ENCODE measurements around the gene C1QBP. TPM values are rescaled to one million over a fixed set of nuclear protein-coding genes. Genes with fewer than 3 reads are reported as not detected.

The C1QBP gene
- 548 to 597 TPM (median 578 TPM) in 5 replicates for total RNA-seq (2022; extraction: Qiagen RNA extraction; ENCODE audit: low read depth)

GRCh38 chr17:5438716-5439445 lies at the start of gene C1QBP:
TSS of gene C1QBP (minus strand) at chr17:5439155. CDS start at chr17:5439073, 82 bp downstream.

GRCh38 chr17:5486206-5487124 lies 47.5 kb upstream of the C1QBP start, which contains the start of gene MIS12:
TSS of gene MIS12 (plus strand) at chr17:5486566. CDS start at chr17:5488863, 2,297 bp downstream.

GRCh38 chr17:5485270-5486205 lies 46.6 kb upstream of the C1QBP start, which contains the start of gene DERL2:
TSS of gene DERL2 (minus strand) at chr17:5486178. CDS start at chr17:5486161, 17 bp downstream.

GRCh38 chr17:5419959-5420653 lies 18.8 kb downstream of the C1QBP start, which contains the start of gene RPAIN:
TSS of gene RPAIN (plus strand) at chr17:5420182. CDS start at chr17:5420211, 29 bp downstream.

GRCh38 chr17:5419356-5419958 lies 19.5 kb downstream of the C1QBP start, which contains the start of gene NUP88:
TSS of gene NUP88 (minus strand) at chr17:5419662. CDS start at chr17:5419650, 12 bp downstream.

Other genes starting within 250 kb of the C1QBP start
- 1.3 to 1.8 TPM (median 1.7 TPM) in 5 replicates for gene ZNF594, start 247.3 kb downstream of the C1QBP start, total RNA-seq (2022; extraction: Qiagen RNA extraction; ENCODE audit: low read depth)
- not detected in 5 replicates for gene SCIMP, start 204.3 kb downstream of the C1QBP start, total RNA-seq (2022; extraction: Qiagen RNA extraction; ENCODE audit: low read depth)
- gene RABEP1, start 156.9 kb downstream of the C1QBP start, total RNA-seq (2022; extraction: Qiagen RNA extraction; ENCODE audit: low read depth): 36.0 to 51.5 TPM (median 44.6 TPM) in 5 replicates
- 81.6 to 108 TPM (median 95.9 TPM) in 5 replicates for gene NUP88, start 19.5 kb downstream of the C1QBP start, total RNA-seq (2022; extraction: Qiagen RNA extraction; ENCODE audit: low read depth)
- 31.5 to 41.9 TPM (median 35.4 TPM) in 5 replicates for gene RPAIN, start 19.0 kb downstream of the C1QBP start, total RNA-seq (2022; extraction: Qiagen RNA extraction; ENCODE audit: low read depth)
- gene DHX33, start 29.8 kb upstream of the C1QBP start, total RNA-seq (2022; extraction: Qiagen RNA extraction; ENCODE audit: low read depth): 28.9 to 34.3 TPM (median 32.4 TPM) in 5 replicates
- 80.8 to 119 TPM (median 114 TPM) in 5 replicates for gene DERL2, start 47.0 kb upstream of the C1QBP start, total RNA-seq (2022; extraction: Qiagen RNA extraction; ENCODE audit: low read depth)
- gene MIS12, start 47.4 kb upstream of the C1QBP start, total RNA-seq (2022; extraction: Qiagen RNA extraction; ENCODE audit: low read depth): 17.7 to 20.1 TPM (median 18.4 TPM) in 5 replicates
- 2.8 to 4.4 TPM (median 3.4 TPM) in 5 replicates for gene NLRP1, start 145.4 kb upstream of the C1QBP start, total RNA-seq (2022; extraction: Qiagen RNA extraction; ENCODE audit: low read depth)